IMR-90 (cell line): ENCODE measurements around the gene RYK. TPM values are rescaled to one million over a fixed set of nuclear protein-coding genes. Genes with fewer than 3 reads are reported as not detected.

Experiments used
- ATAC-seq: fragments of 200-7000 bp; cut with Tn5 transposase; 2 replicates; pipeline ENCODE4 v1.9.1; 2020; ENCODE audit warnings: low read depth, mild to moderate bottlenecking, moderate library complexity
- BruUV-seq: library from RNA; stranded (reverse); fragments of 400-500 nt; replicated peaks from 2 replicates; lab custom pipeline; 2021; lab: Mats Ljungman, UMichigan
- CTCF ChIA-PET: fragments of 300-600 bp; formaldehyde crosslinking; extraction: SDS; loops from one replicate; lab custom pipeline; 2021; ENCODE audit warnings: antibody characterized with exemption; lab: Yijun Ruan, JAX
- POLR2A ChIA-PET: fragments of 300-600 bp; sonication (Branson Sonifier 250); formaldehyde crosslinking; loops from one replicate; lab custom pipeline; 2022; ENCODE audit warnings: antibody characterized with exemption; ENCODE audit not compliant: unreplicated experiment; lab: Charles Lee
- DNase-seq: peaks from one replicate; pipeline ENCODE4 v3.0.0; 2013
- H2AFZ ChIP-seq: replicated peaks from 2 replicates; pipeline ENCODE3; 2013; ENCODE audit warnings: low read length, mild to moderate bottlenecking; ENCODE audit not compliant: poor library complexity
- H2AK5ac ChIP-seq: 2 replicates; pipeline ENCODE4 v1.6.1; 2013; ENCODE audit warnings: low read depth, low read length, inconsistent platforms
- H2AK9ac ChIP-seq: replicated peaks from 2 replicates; pipeline ENCODE3; 2013; ENCODE audit warnings: mild to moderate bottlenecking, low read depth, low read length, moderate library complexity; ENCODE audit not compliant: poor library complexity
- H2BK120ac ChIP-seq: 2 replicates; pipeline ENCODE4 v1.6.1; 2013; ENCODE audit warnings: low read depth, low read length, inconsistent platforms
- H2BK15ac ChIP-seq: 3 replicates; pipeline ENCODE4 v1.6.1; 2013; ENCODE audit warnings: low read depth, low read length, inconsistent platforms
- H2BK20ac ChIP-seq: 2 replicates; pipeline ENCODE4 v1.6.1; 2013; ENCODE audit warnings: low read depth, mild to moderate bottlenecking, inconsistent platforms, low read length, moderate library complexity
- H2BK5ac ChIP-seq: 2 replicates; pipeline ENCODE4 v1.6.1; 2013; ENCODE audit warnings: mild to moderate bottlenecking, low read depth, low read length, inconsistent platforms; ENCODE audit not compliant: poor library complexity, severe bottlenecking
- H3K14ac ChIP-seq: replicated peaks from 2 replicates; pipeline ENCODE4 v1.6.1; 2013; ENCODE audit warnings: low read depth, low read length, inconsistent platforms
- H3K18ac ChIP-seq: 2 replicates; pipeline ENCODE4 v1.6.1; 2013; ENCODE audit warnings: low read depth, low read length, control low read depth
- H3K23ac ChIP-seq: 2 replicates; pipeline ENCODE4 v1.6.1; 2013; ENCODE audit warnings: low read depth, low read length, inconsistent platforms
- H3K27ac ChIP-seq: 2 replicates; pipeline ENCODE4 v1.5.1; 2013; ENCODE audit warnings: mild to moderate bottlenecking, control low read depth, low read length; ENCODE audit not compliant: insufficient read depth
- H3K27me3 ChIP-seq: 2 replicates; pipeline ENCODE4 v1.6.1; 2013; ENCODE audit warnings: low read length; ENCODE audit not compliant: control insufficient read depth, insufficient read depth
- H3K36me3 ChIP-seq: 2 replicates; pipeline ENCODE4 v1.6.1; 2013; ENCODE audit warnings: low read length, mixed read lengths; ENCODE audit not compliant: control insufficient read depth, insufficient read depth
- H3K4ac ChIP-seq: 2 replicates; pipeline ENCODE4 v1.6.1; 2013; ENCODE audit warnings: low read depth, low read length, inconsistent platforms
- H3K4me1 ChIP-seq: 2 replicates; pipeline ENCODE4 v1.6.1; 2013; ENCODE audit warnings: low read length, mixed read lengths; ENCODE audit not compliant: control insufficient read depth, insufficient read depth
- H3K4me2 ChIP-seq: 2 replicates; pipeline ENCODE4 v1.6.1; 2013; ENCODE audit warnings: low read depth, mild to moderate bottlenecking, control low read depth, low read length, moderate library complexity
- H3K4me3 ChIP-seq: 2 replicates; pipeline ENCODE4 v1.5.1; 2013; ENCODE audit warnings: low read depth, mild to moderate bottlenecking, control low read depth, low read length, moderate library complexity; ENCODE audit not compliant: insufficient read depth
- H3K56ac ChIP-seq: 2 replicates; pipeline ENCODE4 v1.6.1; 2013; ENCODE audit warnings: low read length, inconsistent platforms; ENCODE audit not compliant: insufficient read depth; ENCODE audit errors: extremely low read depth
- H3K79me1 ChIP-seq, 2 experiments: 2 replicates each; pipeline ENCODE4 v1.6.1; 2013; ENCODE audit warnings: low read length in 2 of 2, inconsistent platforms in 1 of 2, low read depth in 1 of 2
- H3K9ac ChIP-seq: 2 replicates; pipeline ENCODE4 v1.6.1; 2013; ENCODE audit warnings: low read depth, low read length, control low read depth
- H3K9me1 ChIP-seq: 2 replicates; pipeline ENCODE4 v1.6.1; 2013; ENCODE audit warnings: low read length, inconsistent platforms; ENCODE audit not compliant: insufficient read depth
- H3K9me3 ChIP-seq: 2 replicates; pipeline ENCODE4 v1.6.1; 2013; ENCODE audit warnings: low read length; ENCODE audit not compliant: control insufficient read depth, insufficient read depth
- H4K20me1 ChIP-seq: 2 replicates; pipeline ENCODE4 v1.6.1; 2013; ENCODE audit warnings: low read length, inconsistent platforms; ENCODE audit not compliant: insufficient read depth
- H4K5ac ChIP-seq: 2 replicates; pipeline ENCODE4 v1.6.1; 2013; ENCODE audit warnings: mild to moderate bottlenecking, low read depth, low read length, control low read depth
- H4K8ac ChIP-seq, 2 experiments: 2 replicates each; pipeline ENCODE4 v1.6.1; 2013; ENCODE audit warnings: low read depth in 2 of 2, low read length in 2 of 2, control low read depth in 1 of 2, inconsistent platforms in 1 of 2
- H4K91ac ChIP-seq: 2 replicates; pipeline ENCODE4 v1.6.1; 2013; ENCODE audit warnings: low read depth, low read length, inconsistent platforms; ENCODE audit not compliant: insufficient read depth
- BHLHE40 ChIP-seq: fragments of 150-350 bp; IDR thresholded peaks from 2 replicates; pipeline ENCODE4 v1.6.1; 2016; ENCODE audit warnings: mild to moderate bottlenecking, low read depth, low read length
- CHD1 ChIP-seq: IDR thresholded peaks from 2 replicates; pipeline ENCODE4 v1.6.1; 2012; ENCODE audit warnings: low read depth, low read length, improper control_type of control experiment
- CTCF ChIP-seq: conservative IDR thresholded peaks from 2 replicates; pipeline ENCODE4 v1.5.1; 2012; ENCODE audit warnings: mild to moderate bottlenecking, low read depth, low read length, improper control_type of control experiment
- MAZ ChIP-seq: IDR thresholded peaks from 2 replicates; pipeline ENCODE4 v1.6.1; 2012; ENCODE audit warnings: low read depth, mild to moderate bottlenecking, low read length, improper control_type of control experiment, moderate library complexity, borderline replicate concordance
- MXI1 ChIP-seq: IDR thresholded peaks from 2 replicates; pipeline ENCODE4 v1.6.1; 2012; ENCODE audit warnings: low read depth, mild to moderate bottlenecking, low read length, moderate library complexity, borderline replicate concordance
- NFE2L2 ChIP-seq: fragments of 150-350 bp; IDR thresholded peaks from 2 replicates; pipeline ENCODE4 v1.6.1; 2016; ENCODE audit warnings: low read depth, mild to moderate bottlenecking, low read length
- WGBS, 2 experiments: methylation state at CpG; one replicate each; pipeline versions ENCODE4 v1.1.5 to v1.1.7; 2013; ENCODE audit warnings: missing lambda C conversion rate in 2 of 2; ENCODE audit not compliant: insufficient read length in 1 of 2; ENCODE audit errors: extremely low coverage in 2 of 2; 5-methylcytosine and 5-hydroxymethylcytosine counted together
- dilution Hi-C: fragments of 300-500 bp; cut with HindIII; formaldehyde crosslinking; loops from one replicate; pipeline ENCODE4 v1.14.3; 2018; ENCODE audit warnings: low sequenced_read_pairs; ENCODE audit not compliant: unreplicated experiment
- in situ Hi-C: fragments of 300-500 bp; cut with MboI; formaldehyde crosslinking; loops from 3 replicates; pipeline ENCODE4 v1.14.3; 2019; ENCODE audit warnings: low sequenced_read_pairs, inconsistent platforms, mixed read lengths
- intact Hi-C: fragments of 100-400 bp; cut with micrococcal nuclease; formaldehyde crosslinking; loops from 2 replicates; pipeline ENCODE4 v1.10.0; 2022
- polyA plus RNA-seq, 3 experiments: library from polyadenylated mRNA; depleted of rRNA; stranded (reverse); fragments of >200 nt; gene quantifications; 2 replicates each; pipeline ENCODE4 v1.2.3, GENCODE V29; 2012; ENCODE audit warnings: low replicate concordance in 1 of 3
- total RNA-seq: library from RNA; depleted of rRNA; stranded (reverse); fragments of >200 nt; gene quantifications from 2 replicates; pipeline ENCODE4 v1.2.3, GENCODE V29; 2012

The RYK gene
- total and polyA plus RNA-seq, 2 of the 4 experiments (the other 2 are of a cell fraction): 42.4 to 106 TPM

DNA sequence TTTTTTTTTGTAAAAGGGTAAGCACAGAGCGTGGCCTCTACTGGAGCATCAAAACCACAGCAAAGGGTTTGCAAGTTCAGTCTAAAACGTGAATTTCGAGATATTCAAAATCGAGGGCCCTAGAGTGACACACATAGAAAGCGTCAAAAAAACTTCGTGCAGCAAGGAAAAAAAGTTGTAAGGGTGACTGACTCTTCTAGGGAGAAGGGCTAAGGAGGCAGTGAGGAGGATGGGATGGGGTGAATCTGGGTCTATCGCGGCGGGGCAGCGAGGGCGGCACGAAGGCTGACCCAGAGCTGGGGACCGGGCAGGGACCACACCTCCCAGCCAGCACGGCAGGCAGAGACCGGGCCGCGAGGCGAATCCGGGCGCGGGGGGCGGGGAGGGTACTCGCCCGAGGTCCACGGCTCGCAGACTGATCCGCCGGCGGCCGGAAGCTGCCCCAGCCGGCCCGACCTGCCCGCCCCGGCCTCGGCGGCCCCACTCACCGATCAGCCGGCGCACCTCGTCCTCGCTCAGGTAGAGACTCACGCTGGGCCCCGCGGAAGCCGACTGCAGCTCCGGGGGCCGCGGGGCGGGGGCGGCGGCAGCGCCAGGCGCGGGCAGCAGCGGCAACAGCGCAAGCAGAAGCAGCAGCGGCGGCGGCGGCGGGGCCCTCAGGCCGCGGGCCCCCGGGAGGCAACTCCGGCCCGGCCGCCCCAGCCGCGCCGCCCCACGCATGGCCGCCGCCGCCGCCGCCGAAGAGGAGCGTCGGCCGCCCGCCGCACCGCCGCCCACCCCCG is 533 bp downstream of the RYK start:
- Histone ChIP-seq H3K4me2 (peak overlapping the region; percentile 99), H2AK5ac (peak overlapping the region; percentile 63; the same call in 1 of the 2 replicates), H3K79me1 (peaks cover 4 to 38% of the 10 kb centered on the region in 2 experiments), H3K36me3 (peaks cover 3% of the 10 kb centered on the region), H2BK15ac (no peak overlapping the region), H3K4ac (peak overlapping the region; percentile 69), H3K56ac (peak overlapping the region; percentile 47; the same call in 1 of the 2 replicates), H3K9me1 (peaks cover 7% of the 10 kb centered on the region), H2BK120ac (peak overlapping the region; percentile 51; the same call in 1 of the 2 replicates), H4K8ac (peak overlapping the region in 1 of 2 experiments; percentile 58; a peak in 2 of 4 replicates), H2AK9ac (peak overlapping the region; percentile 97), H3K27me3 (no peaks in the 10 kb centered on the region), H3K9ac (peak overlapping the region; percentile 87), H3K23ac (peak overlapping the region; percentile 98), H3K4me3 (peak overlapping the region; percentile 71), H3K9me3 (no peaks in the 10 kb centered on the region), H3K27ac (peak overlapping the region; percentile 79), H2BK20ac (no peak overlapping the region), H4K91ac (peak overlapping the region; percentile 58), H2BK5ac (peak overlapping the region; percentile 90), H3K4me1 (peaks cover 7% of the 10 kb centered on the region), H2AFZ (peak overlapping the region; percentile 90), H3K14ac (peak overlapping the region; percentile 96), H4K5ac (peak overlapping the region; percentile 72; the same call in 1 of the 2 replicates), H4K20me1 (peaks cover 38% of the 10 kb centered on the region), H3K18ac (peak overlapping the region; percentile 93)
- in situ Hi-C loops (no loop called here), dilution Hi-C loops (no loop called here), intact Hi-C loops (loop anchor here (5.0 kb wide), 2 partner anchors 38 to 47 kb away; no protein-coding TSS in a partner anchor)
- 0% methylated on average over 34 of the region's 85 CpGs; no CpG with 5 or more reads in 1 of the 2 experiments for WGBS, 2 experiments
- DNase-seq (peak; percentile 28), ATAC-seq (peak; percentile 84)
- no TSS peak for BruUV-seq
- TF ChIP-seq NFE2L2 (no peak), MXI1 (0 out of 2 replicates have a peak, but pooled peaks have one; percentile 24), CHD1 (no peak), BHLHE40 (no peak), MAZ (peak; percentile 55; the same call in 1 of the 2 replicates), CTCF (no peak)
- POLR2A ChIA-PET: interaction anchor here (0.6 kb wide), 1 partner anchor 63 kb away, joined by 5 read pairs; no protein-coding TSS in a partner anchor
- CTCF ChIA-PET: no interaction called here
